Esophagus squamous epithelium (tissue), 5 donors: Measurements from ENCODE around the gene SAP25. TPM values are rescaled to one million over a fixed set of nuclear protein-coding genes. Genes with fewer than 3 reads are reported as not detected.
"Not testable (repeated sequence)": the region's sequence is repeated elsewhere in the genome, so short reads cannot be mapped to it uniquely, and the experiment has no call there.

Source experiments
- DNase-seq: peaks from one replicate; lab custom pipeline; 2025; lab: John Stamatoyannopoulos, UW
- H3K27ac ChIP-seq, 4 donors: fragments of 200-600 bp; sonication (generic); one replicate each; pipeline ENCODE4 v1.5.1; 2016 to 2019; ENCODE audit warnings: mild to moderate bottlenecking in 1 of 4
- H3K27me3 ChIP-seq, 4 donors: fragments of 200-600 bp; sonication (generic); 1 replicate in 3 of 4; 2 replicates in 1 of 4; pipeline versions ENCODE4 v1.5.1 to v1.6.0; 2017 to 2021; ENCODE audit warnings: antibody characterized with exemption in 1 of 4
- H3K36me3 ChIP-seq, 3 donors: fragments of 200-600 bp; sonication (generic); one replicate each; pipeline ENCODE4 v1.5.1; 2016 to 2019
- H3K4me1 ChIP-seq, 3 donors: fragments of 200-600 bp; sonication (generic); one replicate each; pipeline ENCODE4 v1.5.1; 2017 to 2019
- H3K4me3 ChIP-seq, 4 donors: fragments of 200-600 bp; sonication (generic); 1 replicate in 3 of 4; 2 replicates in 1 of 4; pipeline ENCODE4 v1.5.1; 2016 to 2019; ENCODE audit warnings: mild to moderate bottlenecking in 2 of 4, moderate library complexity in 1 of 4
- H3K9me3 ChIP-seq, 3 donors: fragments of 200-600 bp; sonication (generic); one replicate each; pipeline ENCODE4 v1.5.1; 2016 to 2019
- CTCF ChIP-seq, 6 experiments: fragments of 450-650 bp in 4 of 6; fragments of 200-600 bp in 2 of 6; sonication (generic) in 2 of 6; IDR thresholded peaks; one replicate each; pipeline ENCODE4 v1.5.1; 2016 to 2019; ENCODE audit warnings: antibody characterized with exemption in 6 of 6, mild to moderate bottlenecking in 4 of 6, moderate library complexity in 4 of 6
- POLR2A ChIP-seq, 4 donors: fragments of 450-650 bp; IDR thresholded peaks; one replicate each; pipeline ENCODE4 v1.6.1; 2017; ENCODE audit warnings: antibody characterized with exemption in 4 of 4, mild to moderate bottlenecking in 4 of 4, moderate library complexity in 3 of 4
- WGBS, 2 donors: methylation state at CpG; one replicate each; pipeline ENCODE4 v1.1.5; 2018; 5-methylcytosine and 5-hydroxymethylcytosine counted together
- intact Hi-C: fragments of 100-400 bp; cut with DNase I; formaldehyde crosslinking; loops from one replicate; pipeline ENCODE4 v1.15.0; 2022
- total RNA-seq, 4 donors: library from RNA; depleted of rRNA; stranded (reverse); fragments of >200 nt; gene quantifications; one replicate each; pipeline ENCODE4 v1.1.0, GENCODE V29; 2016
- donor health status: DM: yes; HTN: yes; CAD: no.

SAP25 gene
- total RNA-seq, 4 donors from 2014 or later = 0.38 to 1.8 TPM; not detected in 2

DNA sequence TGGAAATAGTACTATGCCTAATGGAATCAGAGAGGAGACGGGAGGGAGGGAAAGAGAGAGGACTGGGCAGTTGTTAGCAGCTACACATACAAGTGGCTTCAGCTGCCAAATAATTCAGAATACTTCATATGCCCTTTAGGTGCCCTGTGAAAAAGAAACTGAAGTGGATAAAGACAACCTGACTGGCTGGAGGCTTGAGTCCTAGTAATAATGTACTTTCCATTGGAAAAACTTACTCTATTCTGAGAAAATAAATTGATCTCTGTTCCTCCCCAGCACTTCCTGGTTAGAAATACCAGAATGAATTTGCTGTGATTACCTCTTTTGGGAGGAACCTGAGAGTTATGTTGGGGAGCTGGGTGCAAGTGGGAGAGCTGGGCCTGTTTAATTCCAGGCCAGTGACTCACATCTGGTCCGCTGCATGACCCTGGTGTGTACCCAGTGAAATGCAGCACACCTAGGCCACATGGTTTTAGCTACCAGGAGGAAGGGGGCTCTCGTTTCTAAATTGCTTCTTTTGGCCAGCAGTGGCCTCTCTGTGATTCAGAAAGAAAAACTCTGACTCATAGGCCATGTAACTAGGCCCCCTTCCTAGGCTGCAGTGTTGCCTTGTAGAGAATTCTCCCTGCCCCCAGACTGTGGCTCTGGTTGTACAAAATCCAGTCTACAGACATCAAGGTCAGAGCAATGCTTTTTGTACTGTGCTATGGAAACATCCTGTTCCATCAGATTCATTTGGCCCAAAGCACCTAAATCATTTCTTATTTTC is 28.2 kb downstream of the SAP25 start:
- peak overlapping the region in 2 of 4 donors; percentile 19 to 23 for H3K4me3 ChIP-seq
- peak overlapping the region; percentile 84 to 98 (median 96) for H3K27ac ChIP-seq
- DNase-seq = no peak
- H3K27me3 ChIP-seq = no peaks in the 10 kb centered on the region
- intact Hi-C loops = no loop called here
- peaks cover 0 to 20% (median 3%) of the 10 kb centered on the region in 3 donors for H3K36me3 ChIP-seq
- no peaks in the 10 kb centered on the region for H3K9me3 ChIP-seq
- H3K4me1 ChIP-seq = peaks cover 47 to 97% (median 53%) of the 10 kb centered on the region in 3 donors
- TF ChIP-seq POLR2A (IDR thresholded peaks at IDR 0.05) (no peak), CTCF (IDR thresholded peaks at IDR 0.05) (peak in 1 of 6 experiments; percentile 17)
- 6 to 16% methylated on average over 2 to 3 of the region's 3 CpGs for WGBS, 2 donors

GRCh38 chr7:100544967-100545359 is 28.7 kb downstream of the SAP25 start:
- 14 to 19% methylated on average over 1 of the region's 1 CpG for WGBS, 2 donors
- Histone ChIP-seq H3K36me3 (peaks cover 0 to 14% (median 0%) of the 10 kb centered on the region in 3 donors), H3K9me3 (no peaks in the 10 kb centered on the region), H3K4me3 (peak overlapping the region in 3 of 4 donors; percentile 3 to 23 (median 19)), H3K27me3 (no peaks in the 10 kb centered on the region), H3K4me1 (peaks cover 53 to 100% (median 56%) of the 10 kb centered on the region in 3 donors), H3K27ac (peak overlapping the region; percentile 84 to 98 (median 96))
- intact Hi-C loops = no loop called here
- TF ChIP-seq CTCF (IDR thresholded peaks at IDR 0.05) (no peak), POLR2A (IDR thresholded peaks at IDR 0.05) (peak in 2 of 4 donors; percentile 10 to 19)
- DNase-seq = no peak

DNA sequence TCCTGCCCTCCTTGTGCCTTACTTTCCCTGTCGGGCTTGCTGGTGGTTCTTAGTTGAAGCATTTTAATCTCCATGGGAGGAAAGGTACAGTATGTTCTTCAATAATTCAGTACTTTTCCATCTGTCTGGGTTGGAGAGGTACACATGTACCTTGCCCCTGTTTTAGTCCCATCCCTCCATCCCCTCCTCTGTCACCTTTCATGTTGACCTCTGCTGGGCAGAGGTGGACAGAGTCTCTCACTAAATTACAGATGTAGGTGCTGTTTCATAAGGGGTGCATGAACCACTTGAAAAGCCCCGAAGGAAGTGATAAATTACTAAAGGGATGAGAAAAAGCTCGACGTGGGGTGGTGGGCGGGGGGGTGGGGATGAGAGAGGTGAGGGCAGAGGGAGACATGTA is 29.3 kb downstream of the SAP25 start:
- H3K9me3 ChIP-seq = no peaks in the 10 kb centered on the region
- H3K27me3 ChIP-seq = no peaks in the 10 kb centered on the region
- 20 to 21% methylated on average over 5 of the region's 5 CpGs for WGBS, 2 donors
- peak overlapping the region; percentile 84 to 98 (median 96) for H3K27ac ChIP-seq
- H3K4me3 ChIP-seq = peak overlapping the region in 3 of 4 donors; percentile 3 to 19 (median 13)
- no peak for TF ChIP-seq POLR2A (IDR thresholded peaks at IDR 0.05)
- no peak for TF ChIP-seq CTCF (IDR thresholded peaks at IDR 0.05)
- intact Hi-C loops = no loop called here
- DNase-seq = no peak
- H3K4me1 ChIP-seq = peaks cover 55 to 100% (median 58%) of the 10 kb centered on the region in 3 donors
- peaks cover 0 to 8% (median 0%) of the 10 kb centered on the region in 3 donors for H3K36me3 ChIP-seq

GRCh38 chr7:100543586-100543985 is 30.1 kb downstream of the SAP25 start:
- Histone ChIP-seq H3K27me3 (no peaks in the 10 kb centered on the region), H3K4me3 (no peak overlapping the region), H3K9me3 (no peaks in the 10 kb centered on the region), H3K36me3 (peaks cover 0 to under 1% (median 0%) of the 10 kb centered on the region in 3 donors), H3K4me1 (peaks cover 55 to 94% (median 57%) of the 10 kb centered on the region in 3 donors), H3K27ac (peak overlapping the region; percentile 84 to 98 (median 96))
- no peak for DNase-seq
- WGBS, 2 donors = 38 to 50% methylated on average over 1 of the region's 1 CpG
- TF ChIP-seq CTCF (IDR thresholded peaks at IDR 0.05) (no peak), POLR2A (IDR thresholded peaks at IDR 0.05) (no peak)
- intact Hi-C loops = no loop called here

DNA sequence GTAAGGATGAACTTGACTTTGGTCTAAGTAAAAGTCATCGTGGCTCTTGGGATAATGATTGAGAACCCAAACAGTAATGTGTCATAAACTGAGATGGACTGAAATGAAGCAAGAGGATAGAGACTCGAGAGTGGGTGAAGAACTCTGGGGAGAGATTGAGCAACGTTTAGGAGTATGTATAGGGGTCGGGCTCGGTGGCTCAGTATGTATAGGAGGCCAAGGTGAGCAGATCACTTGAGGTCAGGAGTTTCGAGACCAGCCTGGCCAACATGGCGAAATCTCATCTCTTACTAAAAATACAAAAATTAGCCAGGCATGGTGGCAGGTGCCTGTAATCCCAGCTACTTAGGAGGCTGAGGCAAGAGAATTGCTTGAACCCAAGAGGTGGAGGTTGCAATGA is 32.4 kb downstream of the SAP25 start:
- peak overlapping the region in 1 of 4 donors; percentile 95 for H3K27ac ChIP-seq
- 69 to 86% methylated on average over 7 of the region's 7 CpGs for WGBS, 2 donors
- H3K36me3 ChIP-seq, DNase-seq, intact Hi-C loops, H3K4me3 ChIP-seq, H3K27me3 ChIP-seq, H3K9me3 ChIP-seq: not testable (repeated sequence)
- peaks cover 34 to 79% (median 38%) of the 10 kb centered on the region in 3 donors for H3K4me1 ChIP-seq
